IPS-15b (cell line): ENCODE results near the gene RGL2.
A peak's percentile ranks its signal among the peaks of the same experiment; 100 is the strongest.

Source experiments
- H3K27me3 ChIP-seq: one replicate; pipeline ENCODE4 v1.6.1; 2013; ENCODE audit warnings: low read length; ENCODE audit not compliant: control insufficient read depth, insufficient read depth
- H3K36me3 ChIP-seq: one replicate; pipeline ENCODE4 v1.6.1; 2013; ENCODE audit warnings: low read length; ENCODE audit not compliant: control insufficient read depth, insufficient read depth
- H3K4me1 ChIP-seq: one replicate; pipeline ENCODE4 v1.6.1; 2013; ENCODE audit warnings: mild to moderate bottlenecking, low read length; ENCODE audit not compliant: control insufficient read depth, insufficient read depth
- H3K4me3 ChIP-seq: one replicate; pipeline ENCODE4 v1.5.1; 2013; ENCODE audit warnings: low read depth, low read length
- H3K9ac ChIP-seq: one replicate; pipeline ENCODE4 v1.6.1; 2013; ENCODE audit warnings: low read depth, mild to moderate bottlenecking, low read length
- H3K9me3 ChIP-seq: one replicate; pipeline ENCODE4 v1.6.1; 2013; ENCODE audit warnings: mild to moderate bottlenecking, low read length; ENCODE audit not compliant: control insufficient read depth, insufficient read depth

RGL2 gene

GRCh38 chr6:33297956-33298772 lies 578 bp downstream of the RGL2 start:
- Histone ChIP-seq H3K4me3 (peak overlapping the region; percentile 74), H3K27me3 (no peaks in the 10 kb centered on the region), H3K36me3 (peaks cover 11% of the 10 kb centered on the region), H3K9me3 (no peaks in the 10 kb centered on the region), H3K4me1 (no peaks in the 10 kb centered on the region), H3K9ac (no peak overlapping the region)

GRCh38 chr6:33297406-33297955 lies 1.3 kb downstream of the RGL2 start:
- Histone ChIP-seq H3K36me3 (peaks cover 12% of the 10 kb centered on the region), H3K4me1 (no peaks in the 10 kb centered on the region), H3K27me3 (no peaks in the 10 kb centered on the region), H3K9me3 (no peaks in the 10 kb centered on the region), H3K4me3 (peak overlapping the region; percentile 74), H3K9ac (peak overlapping the region; percentile 70)

GRCh38 chr6:33296797-33297405 lies 1.8 kb downstream of the RGL2 start:
- no peaks in the 10 kb centered on the region for H3K4me1 ChIP-seq

GRCh38 chr6:33295621-33296369 lies 2.9 kb downstream of the RGL2 start:
- Histone ChIP-seq H3K36me3 (peaks cover 23% of the 10 kb centered on the region), H3K9ac (peak overlapping the region; percentile 13), H3K27me3 (no peaks in the 10 kb centered on the region), H3K4me1 (no peaks in the 10 kb centered on the region), H3K9me3 (no peaks in the 10 kb centered on the region), H3K4me3 (no peak overlapping the region)

More at GRCh38 chr6:33296797-33297405, 1.8 kb downstream of the RGL2 start:
- H3K9ac ChIP-seq: peak overlapping the region; percentile 70
- H3K27me3 ChIP-seq: no peaks in the 10 kb centered on the region
- H3K4me3 ChIP-seq: peak overlapping the region; percentile 74
- H3K9me3 ChIP-seq: no peaks in the 10 kb centered on the region
- peaks cover 18% of the 10 kb centered on the region for H3K36me3 ChIP-seq

- Histone ChIP-seq H3K27me3 (no peaks in the 10 kb centered on the region), H3K36me3 (peaks cover 27% of the 10 kb centered on the region), H3K9me3 (no peaks in the 10 kb centered on the region), H3K9ac (no peak overlapping the region), H3K4me3 (no peak overlapping the region), H3K4me1 (no peaks in the 10 kb centered on the region)
Observed at GRCh38 chr6:33294086-33294823, 4.5 kb downstream of the RGL2 start.

- Histone ChIP-seq H3K36me3 (peaks cover 27% of the 10 kb centered on the region), H3K9ac (no peak overlapping the region), H3K4me1 (peaks cover 2% of the 10 kb centered on the region), H3K9me3 (no peaks in the 10 kb centered on the region), H3K27me3 (no peaks in the 10 kb centered on the region), H3K4me3 (no peak overlapping the region)
Observed at GRCh38 chr6:33292996-33293682, 5.6 kb downstream of the RGL2 start.

GRCh38 chr6:33290459-33290858 lies 8.3 kb downstream of the RGL2 start:
- peak overlapping the region; percentile 95 for H3K4me3 ChIP-seq
- peaks cover 4% of the 10 kb centered on the region for H3K4me1 ChIP-seq
- peak overlapping the region; percentile 87 for H3K9ac ChIP-seq
- no peaks in the 10 kb centered on the region for H3K9me3 ChIP-seq
- H3K36me3 ChIP-seq: peaks cover 24% of the 10 kb centered on the region
- no peaks in the 10 kb centered on the region for H3K27me3 ChIP-seq

GRCh38 chr6:33289784-33290315 lies 8.9 kb downstream of the RGL2 start:
- Histone ChIP-seq H3K4me1 (peaks cover 4% of the 10 kb centered on the region), H3K9me3 (no peaks in the 10 kb centered on the region), H3K36me3 (peaks cover 22% of the 10 kb centered on the region), H3K9ac (peak overlapping the region; percentile 87), H3K27me3 (no peaks in the 10 kb centered on the region), H3K4me3 (peak overlapping the region; percentile 95)

GRCh38 chr6:33288921-33289783 lies 9.6 kb downstream of the RGL2 start, which contains the start of the genes PFDN6 and WDR46:
PFDN6 (plus strand) TSS chr6:33289601; CDS start chr6:33289857, 256 bp downstream.
WDR46 (minus strand) TSS chr6:33289239; CDS start chr6:33289170, 69 bp downstream.
- Histone ChIP-seq H3K27me3 (no peaks in the 10 kb centered on the region), H3K36me3 (peaks cover 22% of the 10 kb centered on the region), H3K4me3 (peak within 1 kb of the TSS; percentile 95), H3K9me3 (no peaks in the 10 kb centered on the region), H3K9ac (peak within 1 kb of the TSS; percentile 87), H3K4me1 (peaks cover 4% of the 10 kb centered on the region)
